SU-DHL-6 (cell line): ENCODE results near the gene HTT.

Experiments
- H2AFZ ChIP-seq: fragments of 200-600 bp; sonication (generic); 2 replicates; pipeline ENCODE4 v1.6.1; 2014; ENCODE audit warnings: low read depth, mild to moderate bottlenecking, moderate library complexity, mixed read lengths, antibody characterized with exemption, low read length; ENCODE audit not compliant: severe bottlenecking
- H3F3A ChIP-seq: fragments of 200-600 bp; shearing (Covaris generic); 2 replicates; pipeline ENCODE4 v1.6.0; 2016; ENCODE audit warnings: antibody characterized with exemption, mild to moderate bottlenecking; ENCODE audit not compliant: insufficient read depth
- H3K27ac ChIP-seq: fragments of 200-600 bp; sonication (generic); 2 replicates; pipeline ENCODE4 v1.5.1; 2016; ENCODE audit warnings: low read depth, mild to moderate bottlenecking, low read length, moderate library complexity, mixed read lengths
- H3K27me3 ChIP-seq: fragments of 200-600 bp; sonication (generic), shearing (Covaris generic); 2 replicates; pipeline ENCODE4 v1.6.0; 2014; ENCODE audit warnings: mild to moderate bottlenecking, low read length
- H3K36me3 ChIP-seq: fragments of 200-600 bp; sonication (generic); 2 replicates; pipeline ENCODE4 v1.6.1; 2014; ENCODE audit warnings: mild to moderate bottlenecking, low read length, mixed read lengths
- H3K4me2 ChIP-seq: fragments of 300-600, 200-600 bp; shearing (Covaris generic), sonication (generic); 2 replicates; pipeline ENCODE4 v1.6.0; 2014; ENCODE audit warnings: low read length, low read depth, mild to moderate bottlenecking; ENCODE audit not compliant: poor library complexity, severe bottlenecking
- H3K4me3 ChIP-seq: fragments of 200-600 bp; sonication (generic); 2 replicates; pipeline ENCODE4 v1.5.1; 2014; ENCODE audit warnings: antibody characterized with exemption, low read length, mild to moderate bottlenecking, mixed read lengths; ENCODE audit not compliant: insufficient read depth, poor library complexity, severe bottlenecking
- H3K79me2 ChIP-seq: fragments of 200-600 bp; sonication (generic); 2 replicates; pipeline ENCODE4 v1.6.1; 2014; ENCODE audit warnings: mild to moderate bottlenecking, low read length, moderate library complexity; ENCODE audit not compliant: insufficient read depth
- H3K9ac ChIP-seq: fragments of 200-600 bp; sonication (generic); 2 replicates; pipeline ENCODE4 v1.7.0; 2014; ENCODE audit warnings: mild to moderate bottlenecking, low read length
- H3K9me2 ChIP-seq: fragments of 200-600 bp; sonication (generic); replicated peaks from 2 replicates; pipeline ENCODE4 v1.6.1; 2014; ENCODE audit warnings: low read length; ENCODE audit not compliant: insufficient read depth
- H3K9me3 ChIP-seq: fragments of 200-600 bp; sonication (generic); 2 replicates; pipeline ENCODE4 v1.6.1; 2014; ENCODE audit warnings: low read length, mixed read lengths; ENCODE audit not compliant: insufficient read depth
- H4K20me1 ChIP-seq: fragments of 200-600 bp; sonication (generic); 2 replicates; pipeline ENCODE4 v1.6.1; 2014; ENCODE audit warnings: low read depth, mild to moderate bottlenecking, antibody characterized with exemption, low read length, moderate library complexity, mixed read lengths
- EZH2phosphoT487 ChIP-seq: fragments of 200-600 bp; sonication (generic), shearing (Covaris generic); conservative IDR thresholded peaks from 2 replicates; pipeline ENCODE4 v1.6.1; 2018; ENCODE audit warnings: mild to moderate bottlenecking, antibody characterized with exemption, low read length, moderate library complexity, mixed read lengths
- TF ChIP-seq, protein P1 (sequence below): fragments of 200-600 bp; sonication (generic); IDR thresholded peaks from one replicate; pipeline ENCODE4 v1.5.1; 2017; ENCODE audit warnings: antibody characterized with exemption, mild to moderate bottlenecking, low read length, moderate library complexity; ENCODE audit not compliant: insufficient read depth, poor library complexity, severe bottlenecking

The HTT gene

DNA sequence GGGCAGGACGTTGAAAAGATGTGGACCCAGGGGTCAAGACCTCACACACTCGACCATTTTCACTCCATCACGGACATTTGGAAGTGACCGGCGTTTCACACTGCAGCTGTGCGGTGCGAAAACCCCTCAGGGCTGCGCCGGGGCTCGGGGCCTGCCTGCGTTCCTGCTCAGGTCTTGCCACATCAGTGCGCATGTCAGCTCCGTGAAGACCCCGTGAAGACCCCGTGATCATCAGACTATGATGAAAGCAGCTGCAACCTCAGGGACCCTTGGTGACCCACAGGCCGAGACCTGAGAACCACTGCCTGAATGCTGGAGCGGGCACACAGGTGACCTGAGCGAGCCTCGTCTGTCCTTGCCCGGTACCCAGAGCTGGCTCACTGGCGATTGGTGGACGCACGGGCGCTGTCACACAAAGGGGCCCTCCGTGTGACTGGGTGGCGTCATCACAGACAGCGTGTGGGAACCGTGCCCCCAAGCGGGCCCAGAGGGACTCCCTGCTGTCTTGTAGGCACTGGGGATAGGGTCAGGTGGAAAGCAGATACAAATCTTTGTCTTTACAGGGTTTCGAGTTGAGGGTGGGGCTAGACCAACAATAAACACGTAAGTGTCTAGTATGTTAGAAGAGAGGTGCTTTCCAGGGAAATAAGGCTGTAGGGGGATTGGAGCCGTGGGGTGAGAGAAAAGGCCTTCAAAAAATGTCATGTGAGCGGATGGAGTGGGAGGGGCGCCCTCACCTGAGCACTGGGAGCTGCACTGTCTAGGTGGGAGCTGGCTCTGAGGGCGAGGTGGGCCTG lies 187.1 kb downstream of the HTT start:
- H3K9me2 ChIP-seq = no peaks in the 10 kb centered on the region
- no peaks in the 10 kb centered on the region for H3K36me3 ChIP-seq
- no peaks in the 10 kb centered on the region for H3F3A ChIP-seq
- H3K79me2 ChIP-seq = no peaks in the 10 kb centered on the region
- no peak overlapping the region for H2AFZ ChIP-seq
- H3K27me3 ChIP-seq = no peaks in the 10 kb centered on the region
- TF ChIP-seq EZH2phosphoT487 = no peak
- TF ChIP-seq, protein P1, sequence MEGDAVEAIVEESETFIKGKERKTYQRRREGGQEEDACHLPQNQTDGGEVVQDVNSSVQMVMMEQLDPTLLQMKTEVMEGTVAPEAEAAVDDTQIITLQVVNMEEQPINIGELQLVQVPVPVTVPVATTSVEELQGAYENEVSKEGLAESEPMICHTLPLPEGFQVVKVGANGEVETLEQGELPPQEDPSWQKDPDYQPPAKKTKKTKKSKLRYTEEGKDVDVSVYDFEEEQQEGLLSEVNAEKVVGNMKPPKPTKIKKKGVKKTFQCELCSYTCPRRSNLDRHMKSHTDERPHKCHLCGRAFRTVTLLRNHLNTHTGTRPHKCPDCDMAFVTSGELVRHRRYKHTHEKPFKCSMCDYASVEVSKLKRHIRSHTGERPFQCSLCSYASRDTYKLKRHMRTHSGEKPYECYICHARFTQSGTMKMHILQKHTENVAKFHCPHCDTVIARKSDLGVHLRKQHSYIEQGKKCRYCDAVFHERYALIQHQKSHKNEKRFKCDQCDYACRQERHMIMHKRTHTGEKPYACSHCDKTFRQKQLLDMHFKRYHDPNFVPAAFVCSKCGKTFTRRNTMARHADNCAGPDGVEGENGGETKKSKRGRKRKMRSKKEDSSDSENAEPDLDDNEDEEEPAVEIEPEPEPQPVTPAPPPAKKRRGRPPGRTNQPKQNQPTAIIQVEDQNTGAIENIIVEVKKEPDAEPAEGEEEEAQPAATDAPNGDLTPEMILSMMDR = no peak
- no peak overlapping the region for H3K27ac ChIP-seq
- no peak overlapping the region for H3K4me2 ChIP-seq
- no peaks in the 10 kb centered on the region for H3K9me3 ChIP-seq
- H3K9ac ChIP-seq = no peak overlapping the region
- no peaks in the 10 kb centered on the region for H4K20me1 ChIP-seq
- H3K4me3 ChIP-seq = no peak overlapping the region

- no peak overlapping the region for H2AFZ ChIP-seq
- no peaks in the 10 kb centered on the region for H3K36me3 ChIP-seq
- H3K4me3 ChIP-seq = no peak overlapping the region
- H3K9me2 ChIP-seq = no peaks in the 10 kb centered on the region
- no peak for TF ChIP-seq EZH2phosphoT487
- TF ChIP-seq, protein P1 = no peak
- H3K9me3 ChIP-seq = no peaks in the 10 kb centered on the region
- no peaks in the 10 kb centered on the region for H3F3A ChIP-seq
- H3K4me2 ChIP-seq = no peak overlapping the region
- no peaks in the 10 kb centered on the region for H3K79me2 ChIP-seq
- H3K9ac ChIP-seq = no peak overlapping the region
- H3K27ac ChIP-seq = no peak overlapping the region
- H4K20me1 ChIP-seq = no peaks in the 10 kb centered on the region
- H3K27me3 ChIP-seq = no peaks in the 10 kb centered on the region
Measured at GRCh38 chr4:3262208-3263052, 187.9 kb downstream of the HTT start.

GRCh38 chr4:3263053-3263875 lies 188.8 kb downstream of the HTT start:
- no peak for TF ChIP-seq EZH2phosphoT487
- TF ChIP-seq, protein P1 = no peak
- Histone ChIP-seq H4K20me1 (no peaks in the 10 kb centered on the region), H3K79me2 (no peaks in the 10 kb centered on the region), H3K27ac (no peak overlapping the region), H3F3A (no peaks in the 10 kb centered on the region), H3K4me3 (no peak overlapping the region), H3K9me2 (no peaks in the 10 kb centered on the region), H3K36me3 (no peaks in the 10 kb centered on the region), H2AFZ (no peak overlapping the region), H3K9ac (no peak overlapping the region), H3K9me3 (no peaks in the 10 kb centered on the region), H3K27me3 (no peaks in the 10 kb centered on the region), H3K4me2 (no peak overlapping the region)
